KMS-11 (cell line): ENCODE results near the gene BLID.

Experiments
- H2AFZ ChIP-seq: fragments of 200-600 bp; sonication (generic); 2 replicates; pipeline ENCODE4 v1.6.1; 2016; ENCODE audit warnings: antibody characterized with exemption, mixed run types, low read depth
- H3K27ac ChIP-seq: fragments of 200-600 bp; sonication (generic); 2 replicates; pipeline ENCODE4 v1.6.1; 2016; ENCODE audit warnings: mild to moderate bottlenecking, mixed run types
- H3K27me3 ChIP-seq: fragments of 200-600 bp; sonication (generic); 2 replicates; pipeline ENCODE4 v1.6.1; 2017; ENCODE audit warnings: mild to moderate bottlenecking, low read depth, mixed run types, moderate library complexity; ENCODE audit not compliant: insufficient read depth
- H3K36me3 ChIP-seq: fragments of 200-600 bp; sonication (generic); 2 replicates; pipeline ENCODE4 v1.6.1; 2017; ENCODE audit warnings: mild to moderate bottlenecking, mixed run types; ENCODE audit not compliant: insufficient read depth
- H3K4me1 ChIP-seq: fragments of 200-600 bp; sonication (generic); 2 replicates; pipeline ENCODE4 v1.6.1; 2016; ENCODE audit warnings: mild to moderate bottlenecking, low read depth, mixed run types; ENCODE audit not compliant: poor library complexity, severe bottlenecking
- H3K4me2 ChIP-seq: fragments of 200-600 bp; sonication (generic); 2 replicates; pipeline ENCODE4 v1.7.0; 2016; ENCODE audit warnings: mild to moderate bottlenecking, mixed run types
- H3K4me3 ChIP-seq: fragments of 200-600 bp; sonication (generic); IDR thresholded peaks from 2 replicates; pipeline ENCODE4 v1.6.1; 2017; ENCODE audit warnings: low read depth, low read length, mixed read lengths; ENCODE audit not compliant: insufficient read depth
- H3K79me2 ChIP-seq: fragments of 200-600 bp; sonication (generic); 2 replicates; pipeline ENCODE4 v1.6.1; 2016; ENCODE audit warnings: low read depth, mixed run types; ENCODE audit not compliant: insufficient read depth
- H3K9ac ChIP-seq: fragments of 200-600 bp; sonication (generic); 2 replicates; pipeline ENCODE4 v1.6.1; 2016; ENCODE audit warnings: mild to moderate bottlenecking, mixed run types
- H4K20me1 ChIP-seq: fragments of 200-600 bp; sonication (generic); 2 replicates; pipeline ENCODE4 v1.6.1; 2016; ENCODE audit warnings: mild to moderate bottlenecking, mixed run types; ENCODE audit not compliant: insufficient read depth
- TF ChIP-seq, protein P1 (sequence below): fragments of 200-600 bp; sonication (generic); conservative IDR thresholded peaks from 2 replicates; pipeline ENCODE4 v1.6.1; 2017; ENCODE audit warnings: low read depth, mild to moderate bottlenecking, antibody characterized with exemption, low read length, moderate library complexity, mixed read lengths

Gene BLID

DNA sequence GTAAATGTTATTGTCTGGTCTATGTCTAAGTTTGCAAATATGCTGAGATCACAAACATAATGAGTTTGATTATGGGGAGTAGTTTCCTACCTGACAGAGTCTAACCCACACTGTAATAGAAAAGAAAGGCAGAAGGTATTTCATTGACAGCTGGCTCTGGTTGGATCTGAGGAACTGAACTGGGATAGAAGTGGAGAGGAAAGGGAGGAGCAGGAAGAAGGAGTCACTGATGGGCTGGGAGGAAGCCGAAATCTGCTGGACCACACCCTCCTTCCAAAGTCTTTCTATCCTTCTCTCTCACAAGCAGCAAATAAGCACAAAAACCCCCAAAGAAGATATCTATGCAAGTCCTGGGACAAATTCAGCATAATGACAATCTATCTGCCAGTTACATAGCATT is 11.7 kb downstream of the BLID start:
- Histone ChIP-seq H2AFZ (no peak overlapping the region), H3K4me1 (no peaks in the 10 kb centered on the region), H3K27me3 (no peaks in the 10 kb centered on the region), H3K79me2 (no peaks in the 10 kb centered on the region), H3K4me2 (no peak overlapping the region), H3K27ac (no peak overlapping the region), H4K20me1 (no peaks in the 10 kb centered on the region), H3K36me3 (no peaks in the 10 kb centered on the region), H3K4me3 (no peak overlapping the region), H3K9ac (no peak overlapping the region)
- TF ChIP-seq, protein P1, sequence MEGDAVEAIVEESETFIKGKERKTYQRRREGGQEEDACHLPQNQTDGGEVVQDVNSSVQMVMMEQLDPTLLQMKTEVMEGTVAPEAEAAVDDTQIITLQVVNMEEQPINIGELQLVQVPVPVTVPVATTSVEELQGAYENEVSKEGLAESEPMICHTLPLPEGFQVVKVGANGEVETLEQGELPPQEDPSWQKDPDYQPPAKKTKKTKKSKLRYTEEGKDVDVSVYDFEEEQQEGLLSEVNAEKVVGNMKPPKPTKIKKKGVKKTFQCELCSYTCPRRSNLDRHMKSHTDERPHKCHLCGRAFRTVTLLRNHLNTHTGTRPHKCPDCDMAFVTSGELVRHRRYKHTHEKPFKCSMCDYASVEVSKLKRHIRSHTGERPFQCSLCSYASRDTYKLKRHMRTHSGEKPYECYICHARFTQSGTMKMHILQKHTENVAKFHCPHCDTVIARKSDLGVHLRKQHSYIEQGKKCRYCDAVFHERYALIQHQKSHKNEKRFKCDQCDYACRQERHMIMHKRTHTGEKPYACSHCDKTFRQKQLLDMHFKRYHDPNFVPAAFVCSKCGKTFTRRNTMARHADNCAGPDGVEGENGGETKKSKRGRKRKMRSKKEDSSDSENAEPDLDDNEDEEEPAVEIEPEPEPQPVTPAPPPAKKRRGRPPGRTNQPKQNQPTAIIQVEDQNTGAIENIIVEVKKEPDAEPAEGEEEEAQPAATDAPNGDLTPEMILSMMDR: no peak

DNA sequence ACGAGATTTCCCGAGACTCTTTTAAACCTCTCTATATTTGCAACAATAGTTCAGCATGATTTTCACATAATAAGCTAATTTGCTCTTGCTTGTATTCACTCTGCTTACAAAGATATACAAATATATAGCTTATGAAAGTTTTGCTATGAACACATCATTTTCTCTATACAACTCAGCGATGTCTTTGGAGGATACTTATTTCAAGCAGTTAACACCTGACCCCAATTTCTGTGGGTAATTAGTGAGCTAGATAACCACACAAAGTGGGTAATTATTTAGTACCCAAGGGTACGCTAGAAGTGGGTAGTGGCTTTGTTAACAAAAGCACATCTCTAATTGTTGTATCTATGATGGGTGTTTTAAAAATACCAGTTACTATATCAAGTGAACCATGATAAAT is 12.3 kb downstream of the BLID start:
- Histone ChIP-seq H3K4me2 (no peak overlapping the region), H4K20me1 (no peaks in the 10 kb centered on the region), H3K4me3 (no peak overlapping the region), H3K79me2 (no peaks in the 10 kb centered on the region), H3K27me3 (no peaks in the 10 kb centered on the region), H2AFZ (no peak overlapping the region), H3K36me3 (no peaks in the 10 kb centered on the region), H3K9ac (no peak overlapping the region), H3K27ac (no peak overlapping the region), H3K4me1 (no peaks in the 10 kb centered on the region)
- TF ChIP-seq, protein P1: no peak

DNA sequence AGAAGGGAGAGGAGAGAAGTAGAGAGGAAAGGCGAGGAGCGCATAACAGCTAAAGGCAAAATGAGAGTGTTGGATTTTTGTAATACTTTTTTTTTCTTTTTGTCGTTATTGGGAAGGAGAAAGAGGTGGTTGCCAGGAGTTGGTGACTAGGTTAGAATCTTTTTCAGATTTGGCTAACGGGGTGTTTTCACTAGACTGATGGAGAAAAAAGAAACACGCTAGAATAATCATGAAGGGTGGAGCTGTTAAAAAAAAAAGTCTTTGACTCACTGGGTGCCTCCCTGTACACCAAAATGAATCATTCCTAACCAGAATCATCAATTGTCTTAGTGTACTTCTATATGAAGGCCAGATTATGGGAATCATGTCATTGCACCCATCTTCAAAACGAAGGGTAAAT is 12.7 kb downstream of the BLID start:
- Histone ChIP-seq H3K36me3 (no peaks in the 10 kb centered on the region), H3K27me3 (no peaks in the 10 kb centered on the region), H3K4me1 (no peaks in the 10 kb centered on the region), H2AFZ (no peak overlapping the region), H4K20me1 (no peaks in the 10 kb centered on the region), H3K27ac (no peak overlapping the region), H3K4me2 (no peak overlapping the region), H3K79me2 (no peaks in the 10 kb centered on the region), H3K9ac (no peak overlapping the region), H3K4me3 (no peak overlapping the region)
- TF ChIP-seq, protein P1: no peak

DNA sequence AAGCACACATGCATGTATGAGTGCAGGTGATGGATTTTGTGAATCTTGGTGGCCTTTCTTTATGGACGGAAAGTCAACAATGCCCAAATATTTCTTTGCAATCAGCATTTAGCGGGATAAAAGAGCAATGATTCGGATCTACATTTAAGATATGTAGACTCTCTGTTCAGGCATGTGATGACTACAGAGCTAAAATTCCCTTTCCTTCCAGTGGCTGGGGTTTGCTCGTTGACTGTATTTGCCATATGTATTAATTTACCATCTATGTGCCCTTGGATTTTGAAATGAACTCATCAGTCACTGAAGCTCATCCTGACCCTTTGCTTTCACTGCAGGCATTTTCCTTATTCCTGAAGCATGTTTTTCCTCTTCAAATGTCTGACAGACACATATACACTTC is 13.6 kb downstream of the BLID start:
- Histone ChIP-seq H3K4me3 (no peak overlapping the region), H3K27ac (no peak overlapping the region), H3K27me3 (no peaks in the 10 kb centered on the region), H3K36me3 (no peaks in the 10 kb centered on the region), H2AFZ (no peak overlapping the region), H3K9ac (no peak overlapping the region), H3K79me2 (no peaks in the 10 kb centered on the region), H3K4me2 (no peak overlapping the region), H3K4me1 (no peaks in the 10 kb centered on the region), H4K20me1 (no peaks in the 10 kb centered on the region)
- TF ChIP-seq, protein P1: no peak
